Skeletal muscle satellite cell (primary cell): Measurements from ENCODE around the gene GTF2H2.
"Not testable (repeated sequence)": the region's sequence is repeated elsewhere in the genome, so short reads cannot be mapped to it uniquely, and the experiment has no call there.

Experiments
- H3K27me3 ChIP-seq: 2 replicates; pipeline ENCODE4 v1.7.0; 2013; ENCODE audit warnings: low read length; ENCODE audit not compliant: control insufficient read depth, insufficient read depth
- H3K36me3 ChIP-seq: 2 replicates; pipeline ENCODE4 v1.7.0; 2013; ENCODE audit warnings: mild to moderate bottlenecking, control low read depth, low read length; ENCODE audit not compliant: insufficient read depth
- H3K4me1 ChIP-seq: 2 replicates; pipeline ENCODE4 v1.7.0; 2013; ENCODE audit warnings: low read length; ENCODE audit not compliant: control insufficient read depth, insufficient read depth
- H3K4me2 ChIP-seq: 2 replicates; pipeline ENCODE4 v1.7.0; 2013; ENCODE audit warnings: mild to moderate bottlenecking, low read length
- H3K4me3 ChIP-seq: 2 replicates; pipeline ENCODE4 v1.7.0; 2013; ENCODE audit warnings: low read length
- H3K9ac ChIP-seq: 2 replicates; pipeline ENCODE4 v1.7.0; 2013; ENCODE audit warnings: mild to moderate bottlenecking, low read depth, low read length, moderate library complexity
- H3K9me3 ChIP-seq: replicated peaks from 2 replicates; pipeline ENCODE4 v1.7.0; 2013; ENCODE audit warnings: mild to moderate bottlenecking, control low read depth, low read length

GTF2H2 gene

DNA sequence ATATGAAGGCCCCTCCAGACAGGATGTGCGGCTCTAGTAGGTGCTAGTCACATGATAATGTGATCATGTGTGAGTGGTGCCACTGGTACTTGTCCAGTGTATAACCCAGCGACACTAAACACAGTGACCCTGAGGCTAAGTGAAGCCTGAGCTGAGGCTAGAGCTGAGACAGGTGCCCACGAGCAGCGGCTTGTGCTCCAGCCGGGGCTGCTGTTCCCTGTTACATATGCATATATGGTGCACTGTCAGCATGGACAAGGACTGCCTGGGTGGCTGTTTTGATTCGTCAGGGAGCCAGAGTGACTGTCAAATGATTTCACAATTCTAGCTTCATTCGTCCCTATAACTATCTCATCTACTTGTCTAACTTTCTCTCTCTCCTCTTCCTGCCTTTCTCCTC is 60.5 kb downstream of the GTF2H2 start:
- H3K27me3 ChIP-seq, H3K9ac ChIP-seq, H3K4me2 ChIP-seq, H3K9me3 ChIP-seq, H3K4me3 ChIP-seq, H3K36me3 ChIP-seq, H3K4me1 ChIP-seq: not testable (repeated sequence)
